Measurements from ENCODE around the gene ZFAND3. TPM values are rescaled to one million over a fixed set of nuclear protein-coding genes. Genes with fewer than 3 reads are reported as not detected.

ZFAND3 gene
- polyA plus RNA-seq, 1 donor from 2014 or later: 19.7 TPM

DNA sequence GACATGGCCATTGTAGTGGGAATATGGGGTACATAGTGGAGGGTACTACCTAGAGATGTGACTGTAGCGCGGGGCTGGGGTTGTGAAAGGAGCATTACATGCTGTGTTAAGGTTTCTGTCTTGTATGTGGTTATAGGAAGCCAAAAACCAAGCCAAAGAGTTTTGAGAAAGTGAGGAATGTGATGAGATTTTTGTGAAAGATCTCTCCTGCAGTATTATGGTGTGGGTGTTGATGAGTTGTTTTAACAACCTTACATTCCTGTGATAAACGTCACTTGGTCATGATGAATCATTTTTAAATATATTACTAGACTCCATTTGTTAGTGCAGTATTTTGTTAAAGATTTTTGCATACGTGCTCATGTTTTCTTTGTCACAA is 48.9 kb downstream of the ZFAND3 start:
- no peaks in the 10 kb centered on the region for H3K27me3 ChIP-seq (ENCODE audit: insufficient read depth, low read depth, low read length)
- H3K27ac ChIP-seq (ENCODE audit: low read length): no peak overlapping the region
- H4K20me1 ChIP-seq (ENCODE audit: insufficient read depth): no peaks in the 10 kb centered on the region
- H3K9me2 ChIP-seq (ENCODE audit: insufficient read depth, low read length): no peaks in the 10 kb centered on the region
- H3K79me2 ChIP-seq (replicated peaks; ENCODE audit: insufficient read depth, low read length): peaks cover 75% of the 10 kb centered on the region
- no peaks in the 10 kb centered on the region for H3K9me3 ChIP-seq (ENCODE audit: low read length)
- TF ChIP-seq EZH2 (IDR thresholded peaks at IDR 0.05; ENCODE audit: borderline replicate concordance, insufficient read depth, low read length, poor library complexity, severe bottlenecking) (no peak), MXI1 (conservative IDR thresholded peaks at IDR 0.05; ENCODE audit: poor library complexity, severe bottlenecking) (no peak), SMC3 (conservative IDR thresholded peaks at IDR 0.05; ENCODE audit: poor library complexity) (no peak), POLR2AphosphoS5 (IDR thresholded peaks at IDR 0.05) (no peak), EP300 (conservative IDR thresholded peaks at IDR 0.05; ENCODE audit: poor library complexity, severe bottlenecking) (no peak)
- no peaks in the 10 kb centered on the region for H3F3A ChIP-seq (ENCODE audit: insufficient read depth, low read length, poor library complexity, severe bottlenecking)
- no peak overlapping the region for H3K4me2 ChIP-seq (ENCODE audit: low read length)
- H3K36me3 ChIP-seq (ENCODE audit: insufficient read depth, low read length): no peaks in the 10 kb centered on the region
- H2AFZ ChIP-seq (ENCODE audit: low read depth, low read length): no peak overlapping the region
- H3K9ac ChIP-seq (ENCODE audit: low read length): no peak overlapping the region
- no peak overlapping the region for H3K4me3 ChIP-seq (ENCODE audit: low read length)

DNA sequence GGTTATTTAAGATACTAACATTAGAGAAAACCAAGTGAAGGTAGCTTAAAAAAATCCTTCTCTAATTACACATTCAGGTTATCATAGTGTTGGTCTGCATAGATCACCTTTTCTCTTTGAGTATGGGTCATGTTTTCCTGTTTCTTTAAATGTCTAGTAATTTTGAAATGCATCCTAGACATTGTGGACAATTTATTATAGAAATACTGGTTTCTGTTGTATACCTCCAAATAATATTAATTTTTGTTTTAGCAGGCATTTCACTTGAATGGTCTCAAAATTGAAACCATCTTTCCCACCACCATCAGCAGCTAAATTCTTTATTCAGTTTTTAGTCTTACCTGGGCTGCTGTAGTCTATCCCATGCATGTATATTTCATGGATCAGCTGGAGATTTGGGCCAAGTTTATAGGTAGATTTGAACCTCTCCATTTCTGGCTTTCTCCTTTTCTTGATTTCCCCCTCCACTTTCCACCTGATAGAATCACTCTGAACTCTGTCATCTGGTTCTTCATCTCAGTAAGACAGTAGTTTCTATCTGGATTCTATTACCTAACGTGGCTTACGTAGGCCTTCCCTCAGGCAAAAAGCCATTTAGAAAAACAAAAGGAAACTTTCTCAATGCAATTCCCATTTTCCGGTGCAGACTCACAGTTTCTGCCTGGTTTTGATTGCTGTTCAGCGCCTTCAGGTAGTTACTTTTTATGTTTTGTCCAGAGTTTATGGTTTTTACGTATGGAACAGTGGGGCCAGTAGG is 52.3 kb downstream of the ZFAND3 start:
- TF ChIP-seq EZH2 (IDR thresholded peaks at IDR 0.05; ENCODE audit: borderline replicate concordance, insufficient read depth, low read length, poor library complexity, severe bottlenecking) (no peak), TAF1 (IDR thresholded peaks at IDR 0.05; ENCODE audit: low read depth) (no peak), REST (IDR thresholded peaks at IDR 0.05; ENCODE audit: borderline replicate concordance) (no peak), MXI1 (conservative IDR thresholded peaks at IDR 0.05; ENCODE audit: poor library complexity, severe bottlenecking) (no peak), RAD21 (conservative IDR thresholded peaks at IDR 0.05) (no peak), EP300 (conservative IDR thresholded peaks at IDR 0.05; ENCODE audit: poor library complexity, severe bottlenecking) (no peak), SMC3 (conservative IDR thresholded peaks at IDR 0.05; ENCODE audit: poor library complexity) (no peak), CTCF (IDR thresholded peaks at IDR 0.05; ENCODE audit: poor library complexity, severe bottlenecking) (no peak)
- Histone ChIP-seq H3F3A (ENCODE audit: insufficient read depth, low read length, poor library complexity, severe bottlenecking) (no peaks in the 10 kb centered on the region), H3K9me2 (ENCODE audit: insufficient read depth, low read length) (no peaks in the 10 kb centered on the region), H3K4me3 (ENCODE audit: low read length) (no peak overlapping the region), H3K79me2 (replicated peaks; ENCODE audit: insufficient read depth, low read length) (peaks cover 92% of the 10 kb centered on the region), H3K4me2 (ENCODE audit: low read length) (no peak overlapping the region), H4K20me1 (ENCODE audit: insufficient read depth) (peaks cover 3% of the 10 kb centered on the region), H2AFZ (ENCODE audit: low read depth, low read length) (no peak overlapping the region), H3K9me3 (ENCODE audit: low read length) (no peaks in the 10 kb centered on the region), H3K36me3 (ENCODE audit: insufficient read depth, low read length) (no peaks in the 10 kb centered on the region), H3K27me3 (ENCODE audit: insufficient read depth, low read depth, low read length) (no peaks in the 10 kb centered on the region), H3K9ac (ENCODE audit: low read length) (no peak overlapping the region), H3K27ac (ENCODE audit: low read length) (no peak overlapping the region)

Data from neural cell (in vitro differentiated cells).